SK-N-SH treated with all-trans-retinoic acid at 6 μM for 48 hours (cell line): Measurements from ENCODE around the gene STOML3.

Experiments
- CSDC2 ChIP-seq: fragments of 250-450 bp; sonication (Bioruptor Pico); IDR thresholded peaks from 2 replicates; pipeline ENCODE4 v1.5.0; 2020; ENCODE audit warnings: mild to moderate bottlenecking, moderate library complexity
- ZFP3 ChIP-seq: fragments of 250-450 bp; sonication (Bioruptor Pico); IDR thresholded peaks from 2 replicates; pipeline ENCODE4 v1.5.0; 2020; ENCODE audit warnings: mild to moderate bottlenecking, moderate library complexity

GRCh38 chr13:38980750-38981078, 9.9 kb downstream of the STOML3 start:
- TF ChIP-seq ZFP3 (CRISPR knock-in tag), result no peak
- no peak for TF ChIP-seq CSDC2 (CRISPR knock-in tag)
